KOPT-K1 (cell line): ENCODE data around the gene RGS3.
"Not testable (repeated sequence)": the region's sequence is repeated elsewhere in the genome, so short reads cannot be mapped to it uniquely, and the experiment has no call there.

ENCODE experiments used
- H3K27ac ChIP-seq: fragments of 200-600 bp; sonication (generic); 2 replicates; pipeline ENCODE4 v1.5.1; 2016; ENCODE audit warnings: antibody characterized with exemption, mild to moderate bottlenecking, low read depth, low read length; ENCODE audit not compliant: poor library complexity, severe bottlenecking
- H3K36me3 ChIP-seq: fragments of 200-600 bp; sonication (generic); 2 replicates; pipeline ENCODE4 v1.5.1; 2017; ENCODE audit warnings: antibody characterized with exemption, mild to moderate bottlenecking, low read length, moderate library complexity; ENCODE audit not compliant: insufficient read depth
- H3K9me3 ChIP-seq: fragments of 200-600 bp; sonication (generic); 2 replicates; pipeline ENCODE4 v1.5.1; 2017; ENCODE audit warnings: antibody characterized with exemption, low read length, mild to moderate bottlenecking; ENCODE audit not compliant: insufficient read depth, poor library complexity, severe bottlenecking

RGS3 gene

GRCh38 chr9:113545068-113545467, 81.5 kb downstream of the RGS3 start:
- H3K36me3 ChIP-seq, result peaks cover 14% of the 10 kb centered on the region; the same call in 1 of the 2 replicates
- no peak overlapping the region for H3K27ac ChIP-seq
- no peaks in the 10 kb centered on the region for H3K9me3 ChIP-seq

GRCh38 chr9:113546566-113546965, 83.0 kb downstream of the RGS3 start:
- Histone ChIP-seq H3K9me3 (no peaks in the 10 kb centered on the region), H3K36me3 (peaks cover 9% of the 10 kb centered on the region; the same call in 1 of the 2 replicates), H3K27ac (no peak overlapping the region)

- no peaks in the 10 kb centered on the region for H3K9me3 ChIP-seq
- no peak overlapping the region for H3K27ac ChIP-seq
Observed at GRCh38 chr9:113547501-113547900, 84.0 kb downstream of the RGS3 start.

GRCh38 chr9:113548221-113549041, 84.9 kb downstream of the RGS3 start:
- no peak overlapping the region for H3K27ac ChIP-seq
- no peaks in the 10 kb centered on the region for H3K9me3 ChIP-seq
- H3K36me3 ChIP-seq, result no peaks in the 10 kb centered on the region; the same call in 1 of the 2 replicates

More at GRCh38 chr9:113547501-113547900, 84.0 kb downstream of the RGS3 start:
- peaks cover 5% of the 10 kb centered on the region; the same call in 1 of the 2 replicates for H3K36me3 ChIP-seq

- H3K36me3 ChIP-seq, H3K9me3 ChIP-seq, H3K27ac ChIP-seq: not testable (repeated sequence)
Observed at GRCh38 chr9:113549892-113550291, 86.4 kb downstream of the RGS3 start.

GRCh38 chr9:113556877-113557593, 93.5 kb downstream of the RGS3 start:
- Histone ChIP-seq H3K27ac (no peak overlapping the region), H3K9me3 (no peaks in the 10 kb centered on the region), H3K36me3 (no peaks in the 10 kb centered on the region)

- H3K9me3 ChIP-seq, result no peaks in the 10 kb centered on the region
- no peak overlapping the region for H3K27ac ChIP-seq
- H3K36me3 ChIP-seq, result no peaks in the 10 kb centered on the region
Observed at GRCh38 chr9:113558632-113559502, 95.3 kb downstream of the RGS3 start.

GRCh38 chr9:113559834-113560800, 96.6 kb downstream of the RGS3 start:
- Histone ChIP-seq H3K9me3 (no peaks in the 10 kb centered on the region), H3K36me3 (no peaks in the 10 kb centered on the region), H3K27ac (no peak overlapping the region)

- Histone ChIP-seq H3K9me3 (no peaks in the 10 kb centered on the region), H3K36me3 (no peaks in the 10 kb centered on the region), H3K27ac (no peak overlapping the region)
Observed at GRCh38 chr9:113562653-113563381, 99.3 kb downstream of the RGS3 start.

GRCh38 chr9:113563826-113564497, 100.4 kb downstream of the RGS3 start:
- Histone ChIP-seq H3K36me3 (no peaks in the 10 kb centered on the region), H3K27ac (no peak overlapping the region), H3K9me3 (no peaks in the 10 kb centered on the region)

- Histone ChIP-seq H3K27ac (no peak overlapping the region), H3K9me3 (no peaks in the 10 kb centered on the region), H3K36me3 (no peaks in the 10 kb centered on the region)
Observed at GRCh38 chr9:113564498-113565237, 101.1 kb downstream of the RGS3 start.

GRCh38 chr9:113566016-113566711, 102.6 kb downstream of the RGS3 start:
- Histone ChIP-seq H3K27ac (no peak overlapping the region), H3K36me3 (no peaks in the 10 kb centered on the region), H3K9me3 (no peaks in the 10 kb centered on the region)
